T-cell (primary cell): ENCODE results near the gene TIMM23. TPM values are rescaled to one million over a fixed set of nuclear protein-coding genes. Genes with fewer than 3 reads are reported as not detected.

Source experiments
- ATAC-seq, 4 experiments: fragments of 200-7000 bp in 3 of 4; fragments of 150-1000 bp in 1 of 4; cut with Tn5 transposase; replicated peaks in 1 of 4; 1 replicate in 3 of 4; 2 replicates in 1 of 4; pipeline ENCODE4 v1.10.0; 2021; ENCODE audit warnings: moderate library complexity in 3 of 4, mild to moderate bottlenecking in 2 of 4, moderate number of reproducible peaks in 1 of 4
- CTCF ChIA-PET, 2 donors: fragments of 300-600 bp; sonication (Branson Sonifier 250); formaldehyde crosslinking; loops; one replicate each; lab custom pipeline; 2022; ENCODE audit warnings: antibody characterized with exemption in 2 of 2; lab: Charles Lee
- POLR2A ChIA-PET, 2 donors: fragments of 300-600 bp; sonication (Branson Sonifier 250); formaldehyde crosslinking; loops; one replicate each; lab custom pipeline; 2022; ENCODE audit warnings: antibody characterized with exemption in 2 of 2; lab: Charles Lee
- DNase-seq, 35 experiments: peaks; one replicate each; pipeline versions ENCODE4 v3.0.0 to v3.0.0-alpha.2; 2013 to 2023
- H3K27ac ChIP-seq: one replicate; pipeline ENCODE4 v1.5.1; 2013; ENCODE audit warnings: low read length
- H3K27me3 ChIP-seq, 2 experiments: replicated peaks in 1 of 2; 1 replicate in 1 of 2; 2 replicates in 1 of 2; pipeline versions ENCODE4 v1.6.1 to v1.7.0; 2013; ENCODE audit warnings: low read length in 1 of 2, mixed read lengths in 1 of 2; ENCODE audit not compliant: control insufficient read depth in 2 of 2, insufficient read depth in 2 of 2; ENCODE audit errors: extremely low read depth in 1 of 2
- H3K36me3 ChIP-seq, 2 donors: 1 replicate in 1 of 2; 2 replicates in 1 of 2; pipeline versions ENCODE4 v1.6.1 to v1.7.0; 2013; ENCODE audit warnings: low read length in 1 of 2; ENCODE audit not compliant: control insufficient read depth in 2 of 2, insufficient read depth in 1 of 2; ENCODE audit errors: extremely low read depth in 1 of 2
- H3K4me1 ChIP-seq, 2 experiments: 1 replicate in 1 of 2; 2 replicates in 1 of 2; pipeline versions ENCODE4 v1.6.1 to v1.7.0; 2013; ENCODE audit warnings: low read length in 2 of 2, mixed read lengths in 1 of 2; ENCODE audit not compliant: insufficient read depth in 2 of 2, control insufficient read depth in 1 of 2; ENCODE audit errors: extremely low read depth in 1 of 2
- H3K4me3 ChIP-seq, 2 donors: 1 replicate in 1 of 2; 2 replicates in 1 of 2; pipeline versions ENCODE4 v1.5.1 to v1.7.0; 2013; ENCODE audit warnings: mild to moderate bottlenecking in 2 of 2, low read length in 1 of 2, moderate library complexity in 1 of 2; ENCODE audit not compliant: control insufficient read depth in 1 of 2; ENCODE audit errors: extremely low read depth in 1 of 2
- H3K9me3 ChIP-seq: 2 replicates; pipeline ENCODE4 v1.7.0; 2013
- H3K27ac Mint-ChIP-seq, 2 donors: one replicate each; pipeline ENCODE4 v1.8.0; 2020 to 2021; ENCODE audit warnings: mild to moderate bottlenecking in 2 of 2, mixed read lengths in 2 of 2
- H3K27me3 Mint-ChIP-seq, 2 donors: one replicate each; pipeline ENCODE4 v1.8.0; 2021 to 2022; ENCODE audit warnings: mixed read lengths in 2 of 2
- H3K36me3 Mint-ChIP-seq: one replicate; pipeline ENCODE4 v1.8.0; 2021; ENCODE audit warnings: mixed read lengths
- H3K4me1 Mint-ChIP-seq, 3 donors: one replicate each; pipeline ENCODE4 v1.8.0; 2020 to 2022; ENCODE audit warnings: mixed read lengths in 3 of 3, mild to moderate bottlenecking in 1 of 3
- H3K4me3 Mint-ChIP-seq, 3 donors: one replicate each; pipeline ENCODE4 v1.8.0; 2020 to 2022; ENCODE audit warnings: mild to moderate bottlenecking in 3 of 3, mixed read lengths in 3 of 3, moderate library complexity in 3 of 3
- H3K9me3 Mint-ChIP-seq, 3 donors: one replicate each; pipeline ENCODE4 v1.8.0; 2020 to 2022; ENCODE audit warnings: mixed read lengths in 3 of 3
- WGBS: methylation state at CpG from one replicate; pipeline ENCODE4 v1.1.5; 2013; ENCODE audit warnings: missing lambda C conversion rate; ENCODE audit not compliant: insufficient coverage; 5-methylcytosine and 5-hydroxymethylcytosine counted together
- total RNA-seq, 35 experiments: library from RNA in 6 of 35; stranded (reverse) in 6 of 35; fragments of 120-200 nt in 1 of 35; gene quantifications; one replicate each; pipeline versions ENCODE4 v1.2.1 to v1.2.4 and lab custom pipeline; 2013 to 2026

Gene TIMM23
- total RNA-seq, 5 donors from 2014 or later (not counting 1 experiment from before 2014, with no cell fraction given): 24.5 to 27.0 (median 24.8) TPM

- Mint-ChIP-seq H3K27ac (no peak overlapping the region), H3K9me3 (no peaks in the 10 kb centered on the region), H3K4me3 (no peak overlapping the region), H3K4me1 (peaks cover 0 to 7% (median 0%) of the 10 kb centered on the region in 3 donors), H3K27me3 (peaks cover 0 to 3% of the 10 kb centered on the region in 2 donors), H3K36me3 (no peaks in the 10 kb centered on the region)
- no peak overlapping the region for H3K4me3 ChIP-seq
- H3K4me1 ChIP-seq: peaks cover 0 to 4% of the 10 kb centered on the region in 2 experiments
- CTCF ChIA-PET: no interaction called here
- no peak overlapping the region for H3K27ac ChIP-seq
- ATAC-seq: no peak
- peaks cover 0 to 10% of the 10 kb centered on the region in 2 experiments for H3K27me3 ChIP-seq
- POLR2A ChIA-PET: no interaction called here
- WGBS: 53% methylated on average over 7 of the region's 11 CpGs
- H3K36me3 ChIP-seq: no peaks in the 10 kb centered on the region
- no peaks in the 10 kb centered on the region for H3K9me3 ChIP-seq
- no peak for DNase-seq
Observed at GRCh38 chr10:46050941-46051623, 78.8 kb downstream of the TIMM23 start.

GRCh38 chr10:46052057-46052790 is 79.9 kb downstream of the TIMM23 start:
- Mint-ChIP-seq H3K9me3 (peaks cover under 1 to 5% (median 3%) of the 10 kb centered on the region in 3 donors), H3K4me1 (peaks cover 0 to 7% (median 0%) of the 10 kb centered on the region in 3 donors), H3K4me3 (no peak overlapping the region), H3K27ac (no peak overlapping the region), H3K27me3 (peaks cover 0 to 3% of the 10 kb centered on the region in 2 donors), H3K36me3 (peaks cover under 1% of the 10 kb centered on the region)
- ATAC-seq: no peak
- no peak overlapping the region for H3K27ac ChIP-seq
- H3K9me3 ChIP-seq: no peaks in the 10 kb centered on the region
- no peak for DNase-seq
- H3K36me3 ChIP-seq: no peaks in the 10 kb centered on the region
- POLR2A ChIA-PET: interaction anchor here in 1 of 2 donors (0.6 kb wide), 1 partner anchor 232 kb away, joined by 3 read pairs; no protein-coding TSS in a partner anchor
- H3K4me1 ChIP-seq: peaks cover 0 to 4% of the 10 kb centered on the region in 2 experiments
- CTCF ChIA-PET: interaction anchor here in 1 of 2 donors (0.6 kb wide), 1 partner anchor 122 kb away, joined by 3 read pairs; no protein-coding TSS in a partner anchor
- H3K4me3 ChIP-seq: no peak overlapping the region
- 98% methylated on average over 6 of the region's 7 CpGs for WGBS
- peaks cover 0 to 6% of the 10 kb centered on the region in 2 experiments for H3K27me3 ChIP-seq

GRCh38 chr10:46052791-46053375 is 80.6 kb downstream of the TIMM23 start:
- DNase-seq: no peak
- H3K4me1 ChIP-seq: peaks cover 0 to 4% of the 10 kb centered on the region in 2 experiments
- H3K36me3 Mint-ChIP-seq: peaks cover 3% of the 10 kb centered on the region
- H3K9me3 ChIP-seq: no peaks in the 10 kb centered on the region
- H3K27me3 ChIP-seq: peaks cover 0 to 6% of the 10 kb centered on the region in 2 experiments
- H3K27me3 Mint-ChIP-seq: peaks cover 0 to 3% of the 10 kb centered on the region in 2 donors
- H3K4me3 Mint-ChIP-seq: no peak overlapping the region
- POLR2A ChIA-PET: no interaction called here
- WGBS: 94% methylated on average over 2 of the region's 6 CpGs
- no peak overlapping the region for H3K4me3 ChIP-seq
- H3K4me1 Mint-ChIP-seq: peaks cover 0 to 7% (median 0%) of the 10 kb centered on the region in 3 donors
- no peaks in the 10 kb centered on the region for H3K36me3 ChIP-seq
- ATAC-seq: no peak
- H3K27ac ChIP-seq: no peak overlapping the region
- CTCF ChIA-PET: no interaction called here
- H3K9me3 Mint-ChIP-seq: peaks cover 4 to 7% (median 6%) of the 10 kb centered on the region in 3 donors
- H3K27ac Mint-ChIP-seq: no peak overlapping the region

Other genes starting within 250 kb of the TIMM23 start
- gene WASHC2C, start 245.2 kb upstream of the TIMM23 start, total RNA-seq: 10 to 100 TPM; 51.3 to 66.6 (median 62.5) TPM
- 10 to 100 TPM; 29.7 to 37.1 (median 35.1) TPM for gene AGAP4, start 125.0 kb upstream of the TIMM23 start, total RNA-seq
- gene NCOA4, start 58.1 kb downstream of the TIMM23 start, total RNA-seq: 10 to 100 TPM; 60.1 to 86.8 (median 75.3) TPM
- not detected for gene MSMB, start 73.8 kb downstream of the TIMM23 start, total RNA-seq